Endothelial cell of umbilical vein (primary cell): ENCODE measurements around the gene ZNF846. TPM values are rescaled to one million over a fixed set of nuclear protein-coding genes. Genes with fewer than 3 reads are reported as not detected.

Experiments used
- BruUV-seq: library from RNA; stranded (reverse); fragments of 400-500 nt; replicated peaks from 2 replicates; lab custom pipeline; 2021; lab: Mats Ljungman, UMichigan
- CTCF ChIA-PET: fragments of 300-600, 350-600 bp; sonication (Branson Sonifier 250); formaldehyde crosslinking; loops from one replicate; lab custom pipeline; 2021; ENCODE audit warnings: antibody characterized with exemption, inconsistent platforms; lab: Charles Lee
- POLR2A ChIA-PET: fragments of 300-600, 350-600 bp; sonication (Branson Sonifier 250); formaldehyde crosslinking; loops from one replicate; lab custom pipeline; 2021; ENCODE audit warnings: antibody characterized with exemption, inconsistent platforms; lab: Charles Lee
- DNase-seq: peaks from one replicate; pipeline ENCODE4 v3.0.0-alpha.2; 2011; ENCODE audit warnings: low read depth, low spot score
- FAIRE-seq: peaks from 2 replicates; lab custom pipeline; 2011; peaks lifted over from hg19 to GRCh38; lab: Jason Lieb, UNC
- H2AFZ ChIP-seq: 2 replicates; pipeline ENCODE4 v1.6.0; 2012; ENCODE audit warnings: low read depth, low read length, control low read depth, inconsistent platforms
- H3K27ac ChIP-seq: 2 replicates; pipeline ENCODE4 v1.5.1; 2011; ENCODE audit warnings: low read depth, mild to moderate bottlenecking, control low read depth, low read length, moderate library complexity; ENCODE audit not compliant: insufficient read depth
- H3K27me3 ChIP-seq, 2 experiments: 2 replicates each; pipeline versions ENCODE4 v1.6.0 to v1.6.1; 2011; ENCODE audit warnings: low read length in 2 of 2, mixed read lengths in 1 of 2; ENCODE audit not compliant: control insufficient read depth in 2 of 2, insufficient read depth in 2 of 2
- H3K36me3 ChIP-seq, 2 experiments: 2 replicates in 1 of 2; 3 replicates in 1 of 2; pipeline ENCODE4 v1.5.1; 2011; ENCODE audit warnings: low read length in 2 of 2, mild to moderate bottlenecking in 1 of 2, moderate library complexity in 1 of 2; ENCODE audit not compliant: control insufficient read depth in 2 of 2, insufficient read depth in 2 of 2; ENCODE audit errors: extremely low read depth in 1 of 2
- H3K4me1 ChIP-seq: 3 replicates; pipeline ENCODE4 v1.5.1; 2011; ENCODE audit warnings: mild to moderate bottlenecking, low read length; ENCODE audit not compliant: control insufficient read depth, insufficient read depth; ENCODE audit errors: extremely low read depth
- H3K4me2 ChIP-seq: 2 replicates; pipeline ENCODE4 v1.6.1; 2011; ENCODE audit warnings: low read length, control low read depth, mixed read lengths; ENCODE audit not compliant: insufficient read depth
- H3K4me3 ChIP-seq, 3 experiments: fragments of 200-600 bp in 1 of 3; sonication (generic), shearing (Covaris generic) in 1 of 3; replicated peaks in 1 of 3; 2 replicates each; pipeline ENCODE4 v1.5.1; 2011 to 2016; ENCODE audit warnings: control low read depth in 3 of 3, low read length in 3 of 3, mild to moderate bottlenecking in 2 of 3, inconsistent platforms in 1 of 3, low read depth in 1 of 3, moderate library complexity in 1 of 3; ENCODE audit not compliant: insufficient read depth in 1 of 3
- H3K79me2 ChIP-seq: 2 replicates; pipeline ENCODE4 v1.6.0; 2012; ENCODE audit warnings: low read length, inconsistent platforms; ENCODE audit not compliant: control insufficient read depth, insufficient read depth
- H3K9ac ChIP-seq: replicated peaks from 2 replicates; pipeline ENCODE3; 2011; ENCODE audit warnings: low read length, control low read depth; ENCODE audit not compliant: insufficient read depth; ENCODE audit errors: extremely low read depth
- H3K9me1 ChIP-seq: replicated peaks from 3 replicates; pipeline ENCODE4 v1.6.0; 2011; ENCODE audit warnings: mild to moderate bottlenecking, low read length; ENCODE audit not compliant: control insufficient read depth, insufficient read depth; ENCODE audit errors: extremely low read depth
- H3K9me3 ChIP-seq: replicated peaks from 2 replicates; pipeline ENCODE4 v1.5.1; 2012; ENCODE audit warnings: low read length, inconsistent platforms; ENCODE audit not compliant: control insufficient read depth, insufficient read depth
- H4K20me1 ChIP-seq: replicated peaks from 2 replicates; pipeline ENCODE3; 2011; ENCODE audit warnings: mild to moderate bottlenecking, low read length; ENCODE audit not compliant: control insufficient read depth, insufficient read depth; ENCODE audit errors: extremely low read depth
- FOS ChIP-seq: IDR thresholded peaks from 2 replicates; pipeline ENCODE4 v1.6.1; 2011; ENCODE audit warnings: mild to moderate bottlenecking, low read length, moderate library complexity, borderline replicate concordance; ENCODE audit not compliant: insufficient read depth
- GATA2 ChIP-seq: IDR thresholded peaks from 2 replicates; pipeline ENCODE4 v1.7.0; 2011; ENCODE audit warnings: low read depth, mild to moderate bottlenecking, moderate library complexity, mixed read lengths, low read length; ENCODE audit not compliant: insufficient read length, insufficient read depth
- JUN ChIP-seq: IDR thresholded peaks from 2 replicates; pipeline ENCODE4 v1.6.1; 2011; ENCODE audit warnings: borderline replicate concordance, low read depth; ENCODE audit not compliant: insufficient read length, insufficient read depth
- MAX ChIP-seq: IDR thresholded peaks from 2 replicates; pipeline ENCODE4 v1.6.1; 2011; ENCODE audit not compliant: insufficient read depth, insufficient read length
- MYC ChIP-seq: IDR thresholded peaks from one replicate; pipeline ENCODE4 v1.6.1; 2011; ENCODE audit warnings: mild to moderate bottlenecking, low read depth, low read length
- POLR2A ChIP-seq: IDR thresholded peaks from 2 replicates; pipeline ENCODE4 v1.6.1; 2012; ENCODE audit warnings: low read depth, mild to moderate bottlenecking, control low read depth, low read length
- POLR2AphosphoS5 ChIP-seq: IDR thresholded peaks from 2 replicates; pipeline ENCODE4 v1.6.1; 2012; ENCODE audit warnings: low read depth, mild to moderate bottlenecking, control low read depth, low read length, moderate library complexity; ENCODE audit not compliant: insufficient read depth
- dilution Hi-C: fragments of 300-500 bp; cut with MboI; formaldehyde crosslinking; loops from one replicate; pipeline ENCODE4 v1.15.0; 2019; ENCODE audit warnings: low sequenced_read_pairs; ENCODE audit not compliant: extremely low pct_ligation_motif_present
- intact Hi-C: fragments of 100-400 bp; cut with micrococcal nuclease; formaldehyde crosslinking; loops from one replicate; pipeline ENCODE4 v1.10.0; 2022
- polyA plus RNA-seq, 4 experiments: library from polyadenylated mRNA; depleted of rRNA in 3 of 4; stranded (reverse) in 3 of 4; unstranded in 1 of 4; fragments of >200 nt; gene quantifications; 2 replicates each; pipeline versions ENCODE4 v1.2.1 to v1.2.3, GENCODE V29; 2011 to 2012; ENCODE audit warnings: missing spikeins in 1 of 4
- total RNA-seq: library from RNA; stranded (reverse); gene quantifications from 2 replicates; pipeline ENCODE4 v1.2.3, GENCODE V29; 2021

ZNF846 gene
- total and polyA plus RNA-seq, 2 donors (not counting 3 experiments of a cell fraction or from before 2014, with no cell fraction given) = 3.9 to 8.3 TPM

- Histone ChIP-seq H3K79me2 (no peaks in the 10 kb centered on the region), H3K9ac (no peak overlapping the region), H4K20me1 (no peaks in the 10 kb centered on the region), H2AFZ (no peak overlapping the region), H3K4me2 (no peak overlapping the region), H3K4me3 (no peak overlapping the region), H3K36me3 (no peaks in the 10 kb centered on the region), H3K9me1 (no peaks in the 10 kb centered on the region), H3K27ac (no peak overlapping the region), H3K9me3 (no peaks in the 10 kb centered on the region), H3K27me3 (no peaks in the 10 kb centered on the region), H3K4me1 (peaks cover 4% of the 10 kb centered on the region)
- dilution Hi-C loops (no loop called here), intact Hi-C loops (no loop called here)
- TF ChIP-seq GATA2 (no peak), POLR2AphosphoS5 (no peak), POLR2A (no peak), JUN (no peak), FOS (no peak), MYC (no peak), MAX (no peak)
- DNase-seq (no peak), FAIRE-seq (no peak)
- CTCF ChIA-PET = no interaction called here
- no TSS peak for BruUV-seq
- POLR2A ChIA-PET = no interaction called here
These were observed 13.8 kb upstream of the ZNF846 start for GRCh38 chr19:9782338-9782737.
